Esophagus squamous epithelium (tissue), 5 donors: ENCODE results near the gene FRMD4A. TPM values are rescaled to one million over a fixed set of nuclear protein-coding genes. Genes with fewer than 3 reads are reported as not detected.
"Not testable (repeated sequence)": the region's sequence is repeated elsewhere in the genome, so short reads cannot be mapped to it uniquely, and the experiment has no call there.

Source experiments
- DNase-seq: peaks from one replicate; lab custom pipeline; 2025; lab: John Stamatoyannopoulos, UW
- H3K27ac ChIP-seq, 4 donors: fragments of 200-600 bp; sonication (generic); one replicate each; pipeline ENCODE4 v1.5.1; 2016 to 2019; ENCODE audit warnings: mild to moderate bottlenecking in 1 of 4
- H3K27me3 ChIP-seq, 4 donors: fragments of 200-600 bp; sonication (generic); 1 replicate in 3 of 4; 2 replicates in 1 of 4; pipeline versions ENCODE4 v1.5.1 to v1.6.0; 2017 to 2021; ENCODE audit warnings: antibody characterized with exemption in 1 of 4
- H3K36me3 ChIP-seq, 3 donors: fragments of 200-600 bp; sonication (generic); one replicate each; pipeline ENCODE4 v1.5.1; 2016 to 2019
- H3K4me1 ChIP-seq, 3 donors: fragments of 200-600 bp; sonication (generic); one replicate each; pipeline ENCODE4 v1.5.1; 2017 to 2019
- H3K4me3 ChIP-seq, 4 donors: fragments of 200-600 bp; sonication (generic); 1 replicate in 3 of 4; 2 replicates in 1 of 4; pipeline ENCODE4 v1.5.1; 2016 to 2019; ENCODE audit warnings: mild to moderate bottlenecking in 2 of 4, moderate library complexity in 1 of 4
- H3K9me3 ChIP-seq, 3 donors: fragments of 200-600 bp; sonication (generic); one replicate each; pipeline ENCODE4 v1.5.1; 2016 to 2019
- POLR2A ChIP-seq, 4 donors: fragments of 450-650 bp; IDR thresholded peaks; one replicate each; pipeline ENCODE4 v1.6.1; 2017; ENCODE audit warnings: antibody characterized with exemption in 4 of 4, mild to moderate bottlenecking in 4 of 4, moderate library complexity in 3 of 4
- WGBS, 2 donors: methylation state at CpG; one replicate each; pipeline ENCODE4 v1.1.5; 2018; 5-methylcytosine and 5-hydroxymethylcytosine counted together
- intact Hi-C: fragments of 100-400 bp; cut with DNase I; formaldehyde crosslinking; loops from one replicate; pipeline ENCODE4 v1.15.0; 2022
- total RNA-seq, 4 donors: library from RNA; depleted of rRNA; stranded (reverse); fragments of >200 nt; gene quantifications; one replicate each; pipeline ENCODE4 v1.1.0, GENCODE V29; 2016
- TF ChIP-seq, protein P1 (sequence below), 6 experiments: fragments of 450-650 bp in 4 of 6; fragments of 200-600 bp in 2 of 6; sonication (generic) in 2 of 6; IDR thresholded peaks; one replicate each; pipeline ENCODE4 v1.5.1; 2016 to 2019; ENCODE audit warnings: antibody characterized with exemption in 6 of 6, mild to moderate bottlenecking in 4 of 6, moderate library complexity in 4 of 6
- donor health status: DM: yes; HTN: yes; CAD: no.

The FRMD4A gene
- total RNA-seq, 4 donors from 2014 or later: 7.3 to 15.3 (median 8.6) TPM

- intact Hi-C loops: no loop called here
- WGBS, 2 donors: 54 to 72% methylated on average over 6 of the region's 6 CpGs
- TF ChIP-seq, protein P1, sequence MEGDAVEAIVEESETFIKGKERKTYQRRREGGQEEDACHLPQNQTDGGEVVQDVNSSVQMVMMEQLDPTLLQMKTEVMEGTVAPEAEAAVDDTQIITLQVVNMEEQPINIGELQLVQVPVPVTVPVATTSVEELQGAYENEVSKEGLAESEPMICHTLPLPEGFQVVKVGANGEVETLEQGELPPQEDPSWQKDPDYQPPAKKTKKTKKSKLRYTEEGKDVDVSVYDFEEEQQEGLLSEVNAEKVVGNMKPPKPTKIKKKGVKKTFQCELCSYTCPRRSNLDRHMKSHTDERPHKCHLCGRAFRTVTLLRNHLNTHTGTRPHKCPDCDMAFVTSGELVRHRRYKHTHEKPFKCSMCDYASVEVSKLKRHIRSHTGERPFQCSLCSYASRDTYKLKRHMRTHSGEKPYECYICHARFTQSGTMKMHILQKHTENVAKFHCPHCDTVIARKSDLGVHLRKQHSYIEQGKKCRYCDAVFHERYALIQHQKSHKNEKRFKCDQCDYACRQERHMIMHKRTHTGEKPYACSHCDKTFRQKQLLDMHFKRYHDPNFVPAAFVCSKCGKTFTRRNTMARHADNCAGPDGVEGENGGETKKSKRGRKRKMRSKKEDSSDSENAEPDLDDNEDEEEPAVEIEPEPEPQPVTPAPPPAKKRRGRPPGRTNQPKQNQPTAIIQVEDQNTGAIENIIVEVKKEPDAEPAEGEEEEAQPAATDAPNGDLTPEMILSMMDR (IDR thresholded peaks at IDR 0.05): no peak
- no peak for TF ChIP-seq POLR2A (IDR thresholded peaks at IDR 0.05)
Measured at GRCh38 chr10:14056610-14057332, 274.0 kb downstream of the FRMD4A start.

DNA sequence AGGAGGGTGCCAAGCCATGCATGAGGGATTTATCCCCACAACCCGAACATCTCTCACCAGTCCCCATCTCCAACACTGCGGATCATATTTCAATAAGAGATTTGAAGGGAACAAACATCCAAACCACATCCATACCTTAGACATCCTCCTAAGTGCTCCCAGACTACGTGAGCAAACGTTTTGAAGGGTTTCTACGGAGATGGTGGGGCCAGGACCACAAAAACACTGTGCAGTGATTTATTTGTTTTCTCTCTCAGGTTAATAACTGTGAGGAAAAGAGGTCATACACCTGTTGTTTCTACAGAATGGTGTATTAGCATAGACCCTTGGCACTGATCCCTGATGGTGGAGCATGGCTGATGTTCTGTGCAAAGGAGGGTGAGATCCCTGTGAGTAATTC lies 277.8 kb downstream of the FRMD4A start:
- intact Hi-C loops: no loop called here
- H3K27me3 ChIP-seq: no peaks in the 10 kb centered on the region
- no peak for TF ChIP-seq POLR2A (IDR thresholded peaks at IDR 0.05)
- TF ChIP-seq, protein P1 (IDR thresholded peaks at IDR 0.05): no peak
- H3K36me3 ChIP-seq: no peaks in the 10 kb centered on the region
- H3K4me1 ChIP-seq: no peaks in the 10 kb centered on the region
- no peak overlapping the region for H3K4me3 ChIP-seq
- no peak for DNase-seq
- H3K27ac ChIP-seq: no peak overlapping the region
- H3K9me3 ChIP-seq: peaks cover 0 to 6% (median 0%) of the 10 kb centered on the region in 3 donors
- 76 to 82% methylated on average over 5 of the region's 5 CpGs for WGBS, 2 donors

More at GRCh38 chr10:14056610-14057332, 274.0 kb downstream of the FRMD4A start:
- no peaks in the 10 kb centered on the region for H3K4me1 ChIP-seq
- no peaks in the 10 kb centered on the region for H3K36me3 ChIP-seq
- H3K27ac ChIP-seq: peak overlapping the region in 1 of 4 donors; percentile 32
- H3K9me3 ChIP-seq: peaks cover 0 to 6% (median 0%) of the 10 kb centered on the region in 3 donors
- no peak for DNase-seq
- no peak overlapping the region for H3K4me3 ChIP-seq
- H3K27me3 ChIP-seq: peaks cover 0 to 5% (median 0%) of the 10 kb centered on the region in 4 donors

DNA sequence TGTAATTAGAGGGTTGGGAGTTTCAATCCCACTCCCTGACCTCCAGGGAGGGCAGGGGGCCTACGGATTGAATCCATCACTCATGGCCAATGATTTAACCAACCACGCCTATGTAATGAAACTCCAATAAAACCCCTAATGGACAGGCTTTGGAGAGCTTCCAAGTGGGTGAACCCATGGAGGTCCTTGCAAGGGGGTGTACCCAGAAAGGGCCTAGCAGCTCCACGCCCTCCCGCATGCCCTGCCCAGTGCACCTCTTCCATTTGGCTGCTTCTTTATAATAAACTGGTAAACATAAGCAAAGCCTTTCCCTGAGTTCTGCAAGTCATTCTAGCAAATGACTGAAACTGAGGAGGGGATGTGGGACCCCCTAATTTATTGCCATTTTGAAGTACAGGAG lies 280.1 kb downstream of the FRMD4A start:
- no peaks in the 10 kb centered on the region for H3K27me3 ChIP-seq
- DNase-seq: no peak
- intact Hi-C loops: no loop called here
- WGBS, 2 donors: 87 to 88% methylated on average over 3 to 4 of the region's 4 CpGs
- no peak overlapping the region for H3K27ac ChIP-seq
- no peaks in the 10 kb centered on the region for H3K4me1 ChIP-seq
- H3K4me3 ChIP-seq: no peak overlapping the region
- H3K36me3 ChIP-seq: no peaks in the 10 kb centered on the region
- H3K9me3 ChIP-seq: peaks cover 0 to 6% (median 0%) of the 10 kb centered on the region in 3 donors
- TF ChIP-seq, protein P1 (IDR thresholded peaks at IDR 0.05): no peak
- TF ChIP-seq POLR2A (IDR thresholded peaks at IDR 0.05): no peak

DNA sequence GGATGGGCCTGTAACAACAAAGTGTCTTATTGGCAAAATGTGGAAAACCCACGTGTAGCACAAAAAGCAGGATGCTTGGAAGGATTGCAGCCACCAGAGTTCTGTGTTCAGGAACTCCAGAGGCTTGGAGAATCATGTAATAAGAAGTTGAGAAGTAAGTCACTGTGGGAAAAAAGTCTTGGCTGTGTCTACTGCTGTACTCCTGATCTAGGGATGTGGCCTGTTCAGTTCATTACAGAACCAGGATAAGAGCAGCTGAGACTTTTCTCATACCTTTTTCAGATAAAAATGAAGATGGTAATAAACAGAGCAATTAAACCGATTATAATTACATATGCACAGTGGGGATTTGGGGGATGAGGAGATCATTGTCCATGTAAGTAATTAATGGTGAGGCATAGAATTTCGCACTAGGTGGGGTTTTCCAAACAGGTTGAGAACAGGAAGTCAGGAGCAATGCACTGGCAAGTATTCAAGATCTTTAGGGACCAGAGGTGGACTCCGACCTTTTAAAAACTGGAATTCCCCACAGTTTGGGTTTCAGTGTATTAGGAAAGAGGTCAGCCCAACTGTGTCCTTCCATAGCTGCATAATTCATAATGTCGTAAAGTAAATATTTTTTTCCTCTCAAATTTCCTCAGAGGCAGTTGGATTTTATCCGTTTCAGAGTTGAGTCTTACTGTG lies 281.7 kb downstream of the FRMD4A start:
- Histone ChIP-seq H3K9me3 (peaks cover 0 to 6% (median 0%) of the 10 kb centered on the region in 3 donors), H3K27ac (no peak overlapping the region), H3K27me3 (no peaks in the 10 kb centered on the region), H3K4me3 (no peak overlapping the region), H3K4me1 (no peaks in the 10 kb centered on the region), H3K36me3 (no peaks in the 10 kb centered on the region)
- DNase-seq: no peak
- 57 to 58% methylated on average over 6 of the region's 6 CpGs for WGBS, 2 donors
- intact Hi-C loops: no loop called here
- TF ChIP-seq, protein P1 (IDR thresholded peaks at IDR 0.05): no peak
- TF ChIP-seq POLR2A (IDR thresholded peaks at IDR 0.05): no peak

DNA sequence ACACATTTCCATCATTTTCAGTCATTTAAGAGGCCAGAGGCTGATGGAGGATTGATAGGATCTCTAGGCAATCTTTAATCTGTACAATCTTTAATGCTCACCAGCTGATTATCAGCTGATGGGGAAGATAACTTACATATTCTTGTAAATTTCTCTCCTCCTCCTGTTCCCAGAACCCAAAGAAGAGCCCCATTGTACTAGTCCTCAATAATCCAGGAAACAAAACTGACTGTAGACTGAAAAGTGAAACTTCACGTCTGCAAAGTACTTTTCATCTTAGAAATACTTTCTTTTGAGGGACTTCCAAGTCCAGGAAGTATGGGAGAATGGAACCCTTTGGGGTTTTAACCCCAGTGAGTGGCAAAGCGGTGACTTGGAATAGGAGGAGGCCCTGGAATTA lies 283.3 kb downstream of the FRMD4A start:
- Histone ChIP-seq H3K9me3 (peaks cover 0 to 5% (median 0%) of the 10 kb centered on the region in 3 donors), H3K4me3 (no peak overlapping the region), H3K4me1 (peaks cover 0 to under 1% (median 0%) of the 10 kb centered on the region in 3 donors), H3K27ac (no peak overlapping the region), H3K27me3 (no peaks in the 10 kb centered on the region), H3K36me3 (no peaks in the 10 kb centered on the region)
- 46 to 50% methylated on average over 2 of the region's 2 CpGs for WGBS, 2 donors
- no peak for DNase-seq
- intact Hi-C loops: no loop called here
- no peak for TF ChIP-seq POLR2A (IDR thresholded peaks at IDR 0.05)
- TF ChIP-seq, protein P1 (IDR thresholded peaks at IDR 0.05): no peak

DNA sequence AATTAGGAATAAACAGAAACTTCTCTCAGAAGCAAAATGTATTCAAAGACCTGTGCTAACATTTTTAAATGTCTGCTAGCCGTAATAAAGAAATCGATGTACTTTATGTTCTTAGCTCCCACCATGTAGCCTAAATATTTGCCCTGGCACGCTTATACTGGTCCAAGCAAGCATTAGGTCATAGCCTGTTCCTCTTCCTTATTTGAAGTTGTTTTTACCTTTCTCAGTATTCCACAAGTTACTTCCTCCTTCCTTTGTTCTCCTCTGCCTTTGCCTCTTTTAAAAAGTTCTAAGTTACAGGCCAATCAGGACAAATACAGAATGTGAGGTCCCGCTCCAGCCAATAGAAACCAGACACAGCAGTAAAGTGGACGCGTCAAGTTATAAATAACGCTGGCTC lies 288.7 kb downstream of the FRMD4A start:
- DNase-seq: not testable (repeated sequence)
- peak overlapping the region; percentile 0 to 71 (median 34) for H3K27ac ChIP-seq

More for the DNA sequence above, 288.7 kb downstream of the FRMD4A start:
- WGBS, 2 donors: 60 to 70% methylated on average over 7 of the region's 7 CpGs
- H3K9me3 ChIP-seq, H3K36me3 ChIP-seq, H3K27me3 ChIP-seq, intact Hi-C loops, H3K4me3 ChIP-seq: not testable (repeated sequence)
- H3K4me1 ChIP-seq: peaks cover 7 to 27% (median 14%) of the 10 kb centered on the region in 3 donors
